CD14-positive monocyte (primary cell): ENCODE results near the gene TGM5. TPM values are rescaled to one million over a fixed set of nuclear protein-coding genes. Genes with fewer than 3 reads are reported as not detected.
A peak's percentile ranks its signal among the peaks of the same experiment; 100 is the strongest.

Source experiments
- DNase-seq, 3 donors: peaks; one replicate each; pipeline ENCODE4 v3.0.0-alpha.2; 2011 to 2022
- H2AFZ ChIP-seq: 2 replicates; pipeline ENCODE4 v1.6.0; 2012; ENCODE audit warnings: mild to moderate bottlenecking, low read depth, low read length, inconsistent platforms; ENCODE audit not compliant: insufficient read depth, poor library complexity, severe bottlenecking
- H3K27ac ChIP-seq, 2 donors: 1 replicate in 1 of 2; 2 replicates in 1 of 2; pipeline ENCODE4 v1.5.1; 2012 to 2013; ENCODE audit warnings: low read length in 2 of 2, control low read depth in 1 of 2, inconsistent platforms in 1 of 2, low read depth in 1 of 2, mild to moderate bottlenecking in 1 of 2
- H3K27me3 ChIP-seq, 2 donors: one replicate each; pipeline versions ENCODE4 v1.6.0 to v1.6.1; 2011 to 2013; ENCODE audit warnings: low read length in 2 of 2; ENCODE audit not compliant: control insufficient read depth in 2 of 2, insufficient read depth in 2 of 2
- H3K36me3 ChIP-seq, 2 donors: replicated peaks in 1 of 2; 1 replicate in 1 of 2; 2 replicates in 1 of 2; pipeline versions ENCODE4 v1.5.1 to v1.6.1; 2012 to 2013; ENCODE audit warnings: low read length in 2 of 2, control low read depth in 1 of 2, inconsistent platforms in 1 of 2, mild to moderate bottlenecking in 1 of 2; ENCODE audit not compliant: insufficient read depth in 2 of 2, control insufficient read depth in 1 of 2
- H3K4me1 ChIP-seq, 2 donors: 1 replicate in 1 of 2; 2 replicates in 1 of 2; pipeline versions ENCODE4 v1.5.1 to v1.6.1; 2012 to 2013; ENCODE audit warnings: low read length in 2 of 2, control low read depth in 1 of 2, inconsistent platforms in 1 of 2, mild to moderate bottlenecking in 1 of 2, moderate library complexity in 1 of 2; ENCODE audit not compliant: insufficient read depth in 2 of 2, control insufficient read depth in 1 of 2
- H3K4me2 ChIP-seq: replicated peaks from 2 replicates; pipeline ENCODE3; 2012; ENCODE audit warnings: low read length, moderate library complexity, mild to moderate bottlenecking; ENCODE audit not compliant: poor library complexity, severe bottlenecking; ENCODE audit errors: extremely low read depth
- H3K4me3 ChIP-seq, 3 experiments: fragments of 200-600 bp in 1 of 3; sonication (generic) in 1 of 3; replicated peaks in 1 of 3; 1 replicate in 2 of 3; 2 replicates in 1 of 3; pipeline ENCODE4 v1.5.1; 2011 to 2013; ENCODE audit warnings: low read length in 3 of 3, mild to moderate bottlenecking in 3 of 3, control low read depth in 2 of 3, low read depth in 2 of 3, inconsistent platforms in 1 of 3, moderate library complexity in 1 of 3
- H3K79me2 ChIP-seq: 2 replicates; pipeline ENCODE4 v1.6.0; 2012; ENCODE audit warnings: mild to moderate bottlenecking, control low read depth, inconsistent platforms, low read length, moderate library complexity; ENCODE audit not compliant: insufficient read depth
- H3K9ac ChIP-seq: 2 replicates; pipeline ENCODE4 v1.6.0; 2017; ENCODE audit warnings: low read length, mild to moderate bottlenecking; ENCODE audit not compliant: insufficient read depth, poor library complexity, severe bottlenecking
- H3K9me3 ChIP-seq, 2 donors: replicated peaks in 1 of 2; 1 replicate in 1 of 2; 2 replicates in 1 of 2; pipeline versions ENCODE4 v1.5.1 to v1.6.1; 2012 to 2013; ENCODE audit warnings: low read length in 2 of 2, control low read depth in 1 of 2; ENCODE audit not compliant: control insufficient read depth in 1 of 2, insufficient read depth in 1 of 2
- H4K20me1 ChIP-seq: 2 replicates; pipeline ENCODE4 v1.6.0; 2012; ENCODE audit warnings: mild to moderate bottlenecking, low read length, control low read depth, moderate library complexity; ENCODE audit not compliant: insufficient read depth
- H3K27ac Mint-ChIP-seq, 7 donors: one replicate each; pipeline ENCODE4 v1.8.0; 2020; ENCODE audit warnings: mild to moderate bottlenecking in 7 of 7, mixed read lengths in 7 of 7, moderate library complexity in 6 of 7, inconsistent platforms in 2 of 7
- H3K27me3 Mint-ChIP-seq, 3 donors: one replicate each; pipeline ENCODE4 v1.8.0; 2021 to 2022; ENCODE audit warnings: low read depth in 3 of 3, mild to moderate bottlenecking in 3 of 3, mixed read lengths in 3 of 3, moderate library complexity in 3 of 3, inconsistent platforms in 1 of 3
- H3K36me3 Mint-ChIP-seq, 2 donors: one replicate each; pipeline ENCODE4 v1.8.0; 2020; ENCODE audit warnings: mixed read lengths in 2 of 2, inconsistent platforms in 1 of 2, mild to moderate bottlenecking in 1 of 2
- H3K4me1 Mint-ChIP-seq: one replicate; pipeline ENCODE4 v1.8.0; 2020; ENCODE audit warnings: mild to moderate bottlenecking, mixed read lengths
- H3K4me3 Mint-ChIP-seq, 2 donors: one replicate each; pipeline ENCODE4 v1.8.0; 2020; ENCODE audit warnings: mild to moderate bottlenecking in 2 of 2, mixed read lengths in 2 of 2, moderate library complexity in 1 of 2
- H3K9me3 Mint-ChIP-seq, 7 donors: one replicate each; pipeline ENCODE4 v1.8.0; 2020 to 2022; ENCODE audit warnings: mixed read lengths in 7 of 7, mild to moderate bottlenecking in 6 of 7, moderate library complexity in 6 of 7, inconsistent platforms in 2 of 7
- CTCF ChIP-seq: fragments of 200-600 bp; IDR thresholded peaks from one replicate; pipeline ENCODE4 v1.8.0; 2022; ENCODE audit warnings: antibody characterized with exemption, mild to moderate bottlenecking
- WGBS: methylation state at CpG from one replicate; pipeline ENCODE4 v1.1.5; 2013; ENCODE audit warnings: missing lambda C conversion rate; ENCODE audit not compliant: insufficient coverage; 5-methylcytosine and 5-hydroxymethylcytosine counted together
- intact Hi-C, 2 donors: fragments of 100-400 bp; cut with micrococcal nuclease; formaldehyde crosslinking; loops; one replicate each; pipeline versions ENCODE4 v1.15.0 to v1.15.1; 2023
- polyA plus RNA-seq, 3 donors: library from polyadenylated mRNA; depleted of rRNA in 1 of 3; unstranded in 2 of 3; stranded (reverse) in 1 of 3; fragments of 300-500 nt in 2 of 3; fragments of >200 nt in 1 of 3; fragmentation: Illumina TruSeq in 2 of 3; gene quantifications; 1 replicate in 2 of 3; 2 replicates in 1 of 3; pipeline ENCODE4 v1.2.3, GENCODE V29; 2012 to 2021
- small RNA-seq: library from RNA; depleted of rRNA; stranded (forward); fragments of <200 nt; gene quantifications from one replicate; pipeline ENCODE3, GENCODE V24; 2012; ENCODE audit warnings: low read depth; ENCODE audit not compliant: insufficient read length

The TGM5 gene
- polyA plus RNA-seq, 3 donors = not detected

GRCh38 chr15:43184407-43185124, 82.2 kb downstream of the TGM5 start:
- H2AFZ ChIP-seq = peak overlapping the region; percentile 87
- H3K4me1 ChIP-seq = peaks cover 8 to 19% of the 10 kb centered on the region in 2 donors
- peaks cover 20% of the 10 kb centered on the region for H3K4me1 Mint-ChIP-seq
- intact Hi-C loops = loop anchor here in 1 of 2 donors (5.0 kb wide), 1 partner anchor 77 kb away; the partner anchor contains the start of gene UBR1
- no peaks in the 10 kb centered on the region for H3K9me3 Mint-ChIP-seq
- peaks cover 33% of the 10 kb centered on the region for H3K79me2 ChIP-seq
- H3K4me2 ChIP-seq = peak overlapping the region; percentile 95
- H3K9ac ChIP-seq = peak overlapping the region; percentile 86
- H3K27ac Mint-ChIP-seq = peak overlapping the region; percentile 80 to 96 (median 92)
- H4K20me1 ChIP-seq = peaks cover 22% of the 10 kb centered on the region
- H3K4me3 ChIP-seq = peak overlapping the region in 1 of 3 experiments; percentile 98
- TF ChIP-seq CTCF = no peak
- DNase-seq = no peak
- H3K36me3 ChIP-seq = peaks cover 33 to 66% of the 10 kb centered on the region in 2 donors
- peak overlapping the region in 1 of 2 donors; percentile 96 for H3K4me3 Mint-ChIP-seq
- peak overlapping the region; percentile 79 to 89 for H3K27ac ChIP-seq
- no peaks in the 10 kb centered on the region for H3K27me3 Mint-ChIP-seq
- peaks cover 39 to 53% of the 10 kb centered on the region in 2 donors for H3K36me3 Mint-ChIP-seq
- 89% methylated on average over 7 of the region's 9 CpGs for WGBS
- H3K9me3 ChIP-seq = no peaks in the 10 kb centered on the region
- H3K27me3 ChIP-seq = no peaks in the 10 kb centered on the region

DNA sequence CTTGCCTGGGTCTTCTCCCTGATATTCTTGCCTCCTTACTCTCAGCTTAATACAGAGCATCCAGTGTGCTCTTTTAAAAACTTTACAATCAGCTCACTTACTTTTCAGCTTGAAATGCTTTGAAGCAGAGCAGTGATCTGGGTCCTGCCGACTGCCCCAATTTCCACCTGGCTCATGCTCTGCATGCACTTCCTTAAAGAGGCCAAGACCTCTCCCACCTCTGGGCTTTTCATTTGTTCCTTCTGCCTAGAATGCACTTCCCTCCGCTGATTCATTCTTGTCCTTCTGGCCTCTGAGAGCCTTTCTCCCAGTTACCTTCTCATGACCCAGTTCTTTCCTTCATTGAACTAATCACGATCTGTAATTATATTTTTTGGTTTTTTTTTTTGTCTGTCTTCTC, 83.5 kb downstream of the TGM5 start:
- Mint-ChIP-seq H3K27ac (peak overlapping the region in 2 of 7 donors; percentile 4 to 47), H3K27me3 (no peaks in the 10 kb centered on the region), H3K4me1 (peaks cover 20% of the 10 kb centered on the region), H3K9me3 (no peaks in the 10 kb centered on the region), H3K4me3 (no peak overlapping the region), H3K36me3 (peaks cover 35 to 57% of the 10 kb centered on the region in 2 donors)
- H3K4me2 ChIP-seq = no peak overlapping the region
- peaks cover 11% of the 10 kb centered on the region for H4K20me1 ChIP-seq
- H3K4me3 ChIP-seq = no peak overlapping the region
- no peak for DNase-seq
- no peaks in the 10 kb centered on the region for H3K9me3 ChIP-seq
- H3K4me1 ChIP-seq = peaks cover 8 to 19% of the 10 kb centered on the region in 2 donors
- peaks cover 31 to 68% of the 10 kb centered on the region in 2 donors for H3K36me3 ChIP-seq
- no peak overlapping the region for H2AFZ ChIP-seq
- H3K9ac ChIP-seq = no peak overlapping the region
- peaks cover 30% of the 10 kb centered on the region for H3K79me2 ChIP-seq
- no peak for TF ChIP-seq CTCF
- 70% methylated on average over 2 of the region's 3 CpGs for WGBS
- H3K27ac ChIP-seq = peak overlapping the region in 1 of 2 donors; percentile 2
- intact Hi-C loops = no loop called here
- no peaks in the 10 kb centered on the region for H3K27me3 ChIP-seq

Small RNA genes within 50 kb of the gene (small RNA-seq; reads per million reads assigned to genes)
- gene RF00019 = not detected

Other genes with a start within 250 kb of the TGM5 start
- 1 to 10 TPM; 5.1 to 7.9 (median 6.3) TPM for gene UBR1, start 160.9 kb downstream of the TGM5 start, polyA plus RNA-seq
- gene TMEM62, start 133.3 kb downstream of the TGM5 start, polyA plus RNA-seq = 10 to 100 TPM; 10.5 to 11.3 (median 10.8) TPM
- gene CCNDBP1, start 81.5 kb downstream of the TGM5 start, polyA plus RNA-seq = 100 to 1,000 TPM in 2 of 3 donors, 10 to 100 TPM in 1; 79.2 to 205 (median 196) TPM
- under 1 TPM in 2 of 3 donors, not detected in 1; 0.08 to 0.13 TPM for gene EPB42, start 45.9 kb downstream of the TGM5 start, polyA plus RNA-seq
- gene TGM7, start 35.3 kb upstream of the TGM5 start, polyA plus RNA-seq = not detected
- gene LCMT2, start 63.6 kb upstream of the TGM5 start, polyA plus RNA-seq = 1 to 10 TPM in 2 of 3 donors, under 1 TPM in 1; 0.78 to 1.6 (median 1.4) TPM
- gene ZSCAN29, start 104.1 kb upstream of the TGM5 start, polyA plus RNA-seq = 1 to 10 TPM; 2.6 to 7.4 (median 4.3) TPM
- gene TUBGCP4, start 104.2 kb upstream of the TGM5 start, polyA plus RNA-seq = 1 to 10 TPM; 4.7 to 7.6 (median 6.1) TPM
- gene TP53BP1, start 226.2 kb upstream of the TGM5 start, polyA plus RNA-seq = 1 to 10 TPM; 1.8 to 6.7 (median 3.1) TPM